K562 (cell line): Measurements from ENCODE around the gene PEX11B. TPM values are rescaled to one million over a fixed set of nuclear protein-coding genes. Genes with fewer than 3 reads are reported as not detected.

Source experiments
- ATAC-seq: fragments of 200-7000 bp; cut with Tn5 transposase; 3 replicates; pipeline ENCODE4 v1.9.1; 2020; ENCODE audit warnings: moderate library complexity
- BruUV-seq: library from RNA; stranded (reverse); fragments of 400-500 nt; replicated peaks from 2 replicates; lab custom pipeline; 2021; lab: Mats Ljungman, UMichigan
- CTCF ChIA-PET: fragments of 300-600 bp; formaldehyde crosslinking; extraction: SDS; loops from one replicate; lab custom pipeline; 2021; ENCODE audit warnings: low intra/inter-chr PET ratio; lab: Yijun Ruan, JAX
- POLR2A ChIA-PET: fragments of 300-600, 350-650 bp; sonication (Branson Sonifier 250); formaldehyde crosslinking; extraction: SDS; loops from one replicate; lab custom pipeline; 2021; ENCODE audit warnings: antibody characterized with exemption, inconsistent platforms; lab: Yijun Ruan, JAX
- DNase-seq, 4 experiments: peaks; one replicate each; pipeline versions ENCODE4 v3.0.0 to v3.0.0-alpha.2; 2011 to 2018; ENCODE audit warnings: low spot score in 3 of 4, mixed read lengths in 3 of 4; ENCODE audit errors: extremely low read depth in 1 of 4
- FAIRE-seq: peaks from 2 replicates; lab custom pipeline; 2011; peaks lifted over from hg19 to GRCh38; lab: Jason Lieb, UNC
- H2AFZ ChIP-seq: 2 replicates; pipeline ENCODE4 v1.6.0; 2011; ENCODE audit warnings: low read depth, low read length, control low read depth, inconsistent platforms
- H3K27ac ChIP-seq: fragments of 200-600 bp; 3 replicates; pipeline ENCODE4 v1.8.0; 2011; ENCODE audit warnings: low read depth, mild to moderate bottlenecking, control low read depth, inconsistent platforms, low read length, moderate library complexity, mixed read lengths; ENCODE audit errors: extremely low read depth
- H3K27me3 ChIP-seq, 2 experiments: fragments of 300-600 bp in 1 of 2; 2 replicates in 1 of 2; 3 replicates in 1 of 2; pipeline versions ENCODE4 v1.6.0 to v1.8.0; 2011; ENCODE audit warnings: inconsistent platforms in 2 of 2, low read length in 2 of 2, mild to moderate bottlenecking in 1 of 2, mixed read lengths in 1 of 2, moderate library complexity in 1 of 2; ENCODE audit not compliant: control insufficient read depth in 2 of 2, insufficient read depth in 2 of 2
- H3K36me3 ChIP-seq: fragments of 300-600 bp; 3 replicates; pipeline ENCODE4 v1.8.0; 2011; ENCODE audit warnings: mild to moderate bottlenecking, low read length, inconsistent platforms; ENCODE audit not compliant: control insufficient read depth, insufficient read depth
- H3K4me1 ChIP-seq, 2 experiments: fragments of 200-600 bp in 1 of 2; replicated peaks in 1 of 2; 2 replicates in 1 of 2; 3 replicates in 1 of 2; pipeline versions ENCODE4 v1.5.1 to v1.8.0; 2011; ENCODE audit warnings: inconsistent platforms in 2 of 2, low read length in 2 of 2, mild to moderate bottlenecking in 1 of 2, mixed read lengths in 1 of 2, moderate library complexity in 1 of 2; ENCODE audit not compliant: control insufficient read depth in 2 of 2, insufficient read depth in 2 of 2
- H3K4me2 ChIP-seq: 2 replicates; pipeline ENCODE4 v1.6.1; 2011; ENCODE audit warnings: low read length, control low read depth, inconsistent platforms, mixed read lengths; ENCODE audit not compliant: insufficient read depth
- H3K4me3 ChIP-seq: fragments of 200-600 bp; sonication (generic), shearing (Covaris generic); 2 replicates; pipeline ENCODE4 v1.5.1; 2016; ENCODE audit warnings: control low read depth, inconsistent platforms
- H3K79me2 ChIP-seq: fragments of 200-600 bp; 3 replicates; pipeline ENCODE4 v1.8.0; 2011; ENCODE audit warnings: low read length, inconsistent platforms; ENCODE audit not compliant: control insufficient read depth, insufficient read depth
- H3K9ac ChIP-seq, 2 experiments: 2 replicates each; pipeline versions ENCODE4 v1.6.0 to v1.6.1; 2011; ENCODE audit warnings: low read depth in 2 of 2, low read length in 2 of 2, control low read depth in 1 of 2, inconsistent platforms in 1 of 2, mild to moderate bottlenecking in 1 of 2, mixed read lengths in 1 of 2; ENCODE audit not compliant: insufficient read depth in 1 of 2
- H3K9me1 ChIP-seq: one replicate; pipeline ENCODE4 v1.6.0; 2011; ENCODE audit warnings: inconsistent platforms, mild to moderate bottlenecking, low read length, moderate library complexity; ENCODE audit not compliant: control insufficient read depth, insufficient read depth
- H3K9me3 ChIP-seq: replicated peaks from 2 replicates; pipeline ENCODE4 v1.5.1; 2011; ENCODE audit warnings: low read depth, low read length, inconsistent platforms; ENCODE audit not compliant: control insufficient read depth, insufficient read depth
- H4K20me1 ChIP-seq: replicated peaks from 2 replicates; pipeline ENCODE4 v1.6.1; 2011; ENCODE audit warnings: low read length, inconsistent platforms, mixed read lengths; ENCODE audit not compliant: control insufficient read depth, insufficient read depth
- ATF7 ChIP-seq: fragments of 450-650 bp; IDR thresholded peaks from 2 replicates; pipeline ENCODE4 v1.7.1; 2014; ENCODE audit warnings: mild to moderate bottlenecking, moderate library complexity
- FOXJ2 ChIP-seq: fragments of 200-800 bp; sonication (Bioruptor generic); IDR thresholded peaks from 2 replicates; pipeline ENCODE4 v1.6.1; 2016; ENCODE audit warnings: missing genetic modification characterization, missing compliant biosample characterization
- HLTF ChIP-seq: fragments of 450-650 bp; IDR thresholded peaks from 2 replicates; pipeline ENCODE4 v1.6.1; 2016
- HMG20A ChIP-seq: fragments of 450-650 bp; formaldehyde crosslinking; conservative IDR thresholded peaks from 2 replicates; pipeline ENCODE4 v1.4.0; 2020; ENCODE audit warnings: mild to moderate bottlenecking, mixed read lengths
- KLF13 ChIP-seq: fragments of 450-650 bp; IDR thresholded peaks from 2 replicates; pipeline ENCODE4 v1.6.1; 2016; ENCODE audit warnings: missing genetic modification characterization, low read depth, mild to moderate bottlenecking, missing compliant biosample characterization, moderate library complexity, borderline replicate concordance
- MAZ ChIP-seq, 2 experiments: fragments of 450-650 bp in 1 of 2; sonication (generic) in 1 of 2; formaldehyde crosslinking; IDR thresholded peaks in 1 of 2; conservative IDR thresholded peaks in 1 of 2; 2 replicates each; pipeline versions ENCODE4 v1.4.0 to v1.5.0; 2020; ENCODE audit warnings: mild to moderate bottlenecking in 1 of 2, missing genetic modification reagents in 1 of 2
- MYNN ChIP-seq, 2 experiments: sonication (generic); formaldehyde crosslinking in 1 of 2; IDR thresholded peaks; 2 replicates each; pipeline versions ENCODE4 v1.5.0 to v1.6.1; 2016 to 2020; ENCODE audit warnings: antibody characterized with exemption in 1 of 2, missing genetic modification reagents in 1 of 2
- POLR2A ChIP-seq: fragments of 450-650 bp; conservative IDR thresholded peaks from 2 replicates; pipeline ENCODE4 v1.6.1; 2016
- TSC22D4 ChIP-seq: fragments of 450-650 bp; IDR thresholded peaks from 2 replicates; pipeline ENCODE4 v1.6.1; 2016; ENCODE audit warnings: missing genetic modification characterization, missing biosample characterization, control low read depth
- WGBS: fragments of 100-300 bp; shearing (Covaris generic); methylation state at CpG from one replicate; pipeline ENCODE4 v1.1.6; 2016; ENCODE audit warnings: low coverage, mixed read lengths; ENCODE audit not compliant: insufficient coverage; ENCODE audit errors: missing lambda C conversion rate; 5-methylcytosine and 5-hydroxymethylcytosine counted together
- in situ Hi-C: fragments of 300-500 bp; cut with MboI; formaldehyde crosslinking; loops from 4 replicates; pipeline ENCODE4 v1.15.0; 2018; ENCODE audit warnings: inconsistent platforms, mixed read lengths
- intact Hi-C: fragments of 100-400 bp; cut with micrococcal nuclease; formaldehyde crosslinking; loops from 2 replicates; pipeline ENCODE4 v1.14.2; 2022
- polyA plus RNA-seq, 8 experiments: library from polyadenylated mRNA; depleted of rRNA in 4 of 8; stranded (reverse) in 5 of 8; unstranded in 3 of 8; fragments of >200 nt; fragmentation: Nextera tagmentation in 2 of 8; fragmentation: Illumina TruSeq in 1 of 8; extraction: Ambion mirVana in 2 of 8; extraction: Trizol in 1 of 8; gene quantifications; 2 replicates each; pipeline versions ENCODE4 v1.2.1 to v1.2.3, GENCODE V29; 2011 to 2014; ENCODE audit warnings: inconsistent platforms in 1 of 8, missing spikeins in 1 of 8
- total RNA-seq, 7 experiments: library from RNA; depleted of rRNA in 6 of 7; stranded (reverse); fragments of >200 nt in 6 of 7; fragmentation: Illumina TruSeq in 2 of 7; extraction: Trizol in 2 of 7; gene quantifications; 2 replicates each; pipeline versions ENCODE4 v1.2.1 to v1.2.3, GENCODE V29; 2011 to 2021; ENCODE audit warnings: low replicate concordance in 1 of 7
- TF ChIP-seq, protein P1 (sequence below): fragments of 450-650 bp; IDR thresholded peaks from 2 replicates; pipeline ENCODE4 v1.6.1; 2016; ENCODE audit warnings: mild to moderate bottlenecking, moderate library complexity

PEX11B gene
- total and polyA plus RNA-seq, 9 of the 15 experiments (the other 6 are each of a cell fraction or from before 2014, with no cell fraction given) = 13.2 to 60.0 (median 21.7) TPM

- intact Hi-C loops = loop anchor here (2.0 kb wide), 1 partner anchor 25 kb away; no protein-coding TSS in a partner anchor
- POLR2A ChIA-PET = interaction anchor here (0.6 to 2.7 kb wide), 17 partner anchors 8 to 110 kb away, joined by 3 to 18 read pairs (median 4); partner anchors contain the start of genes RBM8A and TXNIP
- Histone ChIP-seq H3K9me3 (no peaks in the 10 kb centered on the region), H2AFZ (peak within 1 kb of the TSS; percentile 92), H3K4me2 (peak within 1 kb of the TSS; percentile 91), H3K36me3 (no peaks in the 10 kb centered on the region), H3K27ac (peak within 1 kb of the TSS; percentile 74), H3K79me2 (peaks cover 30% of the 10 kb centered on the region), H3K4me1 (peaks cover 25 to 30% of the 10 kb centered on the region in 2 experiments; a peak in 4 of 5 replicates), H3K9ac (peak within 1 kb of the TSS; percentile 70 to 98), H3K9me1 (no peaks in the 10 kb centered on the region), H3K27me3 (no peaks in the 10 kb centered on the region; a peak in 1 of 5 replicates), H4K20me1 (no peaks in the 10 kb centered on the region), H3K4me3 (peak within 1 kb of the TSS; percentile 79)
- in situ Hi-C loops = no loop called here
- no TSS peak for BruUV-seq
- peak; percentile 96 for FAIRE-seq
- CTCF ChIA-PET = no interaction called here
- peak; percentile 87 to 97 (median 92) for DNase-seq
- WGBS = 1% methylated on average over 39 of the region's 60 CpGs
- ATAC-seq = peak; percentile 97
- TF ChIP-seq KLF13 (tag) = no peak
- TF ChIP-seq HLTF = no peak
- peak; percentile 5; the same call in 1 of the 2 replicates for TF ChIP-seq FOXJ2 (tag)
- TF ChIP-seq POLR2A = peak; percentile 69
- TF ChIP-seq HMG20A (CRISPR knock-in tag) = no peak
- TF ChIP-seq ATF7 = peak; percentile 38
- peak; percentile 76 for TF ChIP-seq MYNN (IDR thresholded peaks at IDR 0.05)
- TF ChIP-seq MYNN (CRISPR knock-in tag; IDR thresholded peaks at IDR 0.05) = no peak
- TF ChIP-seq, protein P1, sequence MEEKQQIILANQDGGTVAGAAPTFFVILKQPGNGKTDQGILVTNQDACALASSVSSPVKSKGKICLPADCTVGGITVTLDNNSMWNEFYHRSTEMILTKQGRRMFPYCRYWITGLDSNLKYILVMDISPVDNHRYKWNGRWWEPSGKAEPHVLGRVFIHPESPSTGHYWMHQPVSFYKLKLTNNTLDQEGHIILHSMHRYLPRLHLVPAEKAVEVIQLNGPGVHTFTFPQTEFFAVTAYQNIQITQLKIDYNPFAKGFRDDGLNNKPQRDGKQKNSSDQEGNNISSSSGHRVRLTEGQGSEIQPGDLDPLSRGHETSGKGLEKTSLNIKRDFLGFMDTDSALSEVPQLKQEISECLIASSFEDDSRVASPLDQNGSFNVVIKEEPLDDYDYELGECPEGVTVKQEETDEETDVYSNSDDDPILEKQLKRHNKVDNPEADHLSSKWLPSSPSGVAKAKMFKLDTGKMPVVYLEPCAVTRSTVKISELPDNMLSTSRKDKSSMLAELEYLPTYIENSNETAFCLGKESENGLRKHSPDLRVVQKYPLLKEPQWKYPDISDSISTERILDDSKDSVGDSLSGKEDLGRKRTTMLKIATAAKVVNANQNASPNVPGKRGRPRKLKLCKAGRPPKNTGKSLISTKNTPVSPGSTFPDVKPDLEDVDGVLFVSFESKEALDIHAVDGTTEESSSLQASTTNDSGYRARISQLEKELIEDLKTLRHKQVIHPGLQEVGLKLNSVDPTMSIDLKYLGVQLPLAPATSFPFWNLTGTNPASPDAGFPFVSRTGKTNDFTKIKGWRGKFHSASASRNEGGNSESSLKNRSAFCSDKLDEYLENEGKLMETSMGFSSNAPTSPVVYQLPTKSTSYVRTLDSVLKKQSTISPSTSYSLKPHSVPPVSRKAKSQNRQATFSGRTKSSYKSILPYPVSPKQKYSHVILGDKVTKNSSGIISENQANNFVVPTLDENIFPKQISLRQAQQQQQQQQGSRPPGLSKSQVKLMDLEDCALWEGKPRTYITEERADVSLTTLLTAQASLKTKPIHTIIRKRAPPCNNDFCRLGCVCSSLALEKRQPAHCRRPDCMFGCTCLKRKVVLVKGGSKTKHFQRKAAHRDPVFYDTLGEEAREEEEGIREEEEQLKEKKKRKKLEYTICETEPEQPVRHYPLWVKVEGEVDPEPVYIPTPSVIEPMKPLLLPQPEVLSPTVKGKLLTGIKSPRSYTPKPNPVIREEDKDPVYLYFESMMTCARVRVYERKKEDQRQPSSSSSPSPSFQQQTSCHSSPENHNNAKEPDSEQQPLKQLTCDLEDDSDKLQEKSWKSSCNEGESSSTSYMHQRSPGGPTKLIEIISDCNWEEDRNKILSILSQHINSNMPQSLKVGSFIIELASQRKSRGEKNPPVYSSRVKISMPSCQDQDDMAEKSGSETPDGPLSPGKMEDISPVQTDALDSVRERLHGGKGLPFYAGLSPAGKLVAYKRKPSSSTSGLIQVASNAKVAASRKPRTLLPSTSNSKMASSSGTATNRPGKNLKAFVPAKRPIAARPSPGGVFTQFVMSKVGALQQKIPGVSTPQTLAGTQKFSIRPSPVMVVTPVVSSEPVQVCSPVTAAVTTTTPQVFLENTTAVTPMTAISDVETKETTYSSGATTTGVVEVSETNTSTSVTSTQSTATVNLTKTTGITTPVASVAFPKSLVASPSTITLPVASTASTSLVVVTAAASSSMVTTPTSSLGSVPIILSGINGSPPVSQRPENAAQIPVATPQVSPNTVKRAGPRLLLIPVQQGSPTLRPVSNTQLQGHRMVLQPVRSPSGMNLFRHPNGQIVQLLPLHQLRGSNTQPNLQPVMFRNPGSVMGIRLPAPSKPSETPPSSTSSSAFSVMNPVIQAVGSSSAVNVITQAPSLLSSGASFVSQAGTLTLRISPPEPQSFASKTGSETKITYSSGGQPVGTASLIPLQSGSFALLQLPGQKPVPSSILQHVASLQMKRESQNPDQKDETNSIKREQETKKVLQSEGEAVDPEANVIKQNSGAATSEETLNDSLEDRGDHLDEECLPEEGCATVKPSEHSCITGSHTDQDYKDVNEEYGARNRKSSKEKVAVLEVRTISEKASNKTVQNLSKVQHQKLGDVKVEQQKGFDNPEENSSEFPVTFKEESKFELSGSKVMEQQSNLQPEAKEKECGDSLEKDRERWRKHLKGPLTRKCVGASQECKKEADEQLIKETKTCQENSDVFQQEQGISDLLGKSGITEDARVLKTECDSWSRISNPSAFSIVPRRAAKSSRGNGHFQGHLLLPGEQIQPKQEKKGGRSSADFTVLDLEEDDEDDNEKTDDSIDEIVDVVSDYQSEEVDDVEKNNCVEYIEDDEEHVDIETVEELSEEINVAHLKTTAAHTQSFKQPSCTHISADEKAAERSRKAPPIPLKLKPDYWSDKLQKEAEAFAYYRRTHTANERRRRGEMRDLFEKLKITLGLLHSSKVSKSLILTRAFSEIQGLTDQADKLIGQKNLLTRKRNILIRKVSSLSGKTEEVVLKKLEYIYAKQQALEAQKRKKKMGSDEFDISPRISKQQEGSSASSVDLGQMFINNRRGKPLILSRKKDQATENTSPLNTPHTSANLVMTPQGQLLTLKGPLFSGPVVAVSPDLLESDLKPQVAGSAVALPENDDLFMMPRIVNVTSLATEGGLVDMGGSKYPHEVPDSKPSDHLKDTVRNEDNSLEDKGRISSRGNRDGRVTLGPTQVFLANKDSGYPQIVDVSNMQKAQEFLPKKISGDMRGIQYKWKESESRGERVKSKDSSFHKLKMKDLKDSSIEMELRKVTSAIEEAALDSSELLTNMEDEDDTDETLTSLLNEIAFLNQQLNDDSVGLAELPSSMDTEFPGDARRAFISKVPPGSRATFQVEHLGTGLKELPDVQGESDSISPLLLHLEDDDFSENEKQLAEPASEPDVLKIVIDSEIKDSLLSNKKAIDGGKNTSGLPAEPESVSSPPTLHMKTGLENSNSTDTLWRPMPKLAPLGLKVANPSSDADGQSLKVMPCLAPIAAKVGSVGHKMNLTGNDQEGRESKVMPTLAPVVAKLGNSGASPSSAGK = peak; percentile 45
- TF ChIP-seq TSC22D4 (tag) = no peak
- TF ChIP-seq MAZ (CRISPR knock-in tag; conservative IDR thresholded peaks at IDR 0.05 in 1 of 2, IDR thresholded peaks at IDR 0.05 in 1 of 2) = peak; percentile 73 to 80; a peak in 2 of 4 replicates
Observed at GRCh38 chr1:145957443-145958319, 39.2 kb upstream of the PEX11B start, which contains the start of gene LIX1L. Gene LIX1L, minus strand, starts transcription at chr1:145958017. Its CDS starts 90 bp downstream, at chr1:145957927.
